ENCODE results near the gene STBD1.
"Not testable (repeated sequence)": the region's sequence is repeated elsewhere in the genome, so short reads cannot be mapped to it uniquely, and the experiment has no call there.

Gene STBD1

DNA sequence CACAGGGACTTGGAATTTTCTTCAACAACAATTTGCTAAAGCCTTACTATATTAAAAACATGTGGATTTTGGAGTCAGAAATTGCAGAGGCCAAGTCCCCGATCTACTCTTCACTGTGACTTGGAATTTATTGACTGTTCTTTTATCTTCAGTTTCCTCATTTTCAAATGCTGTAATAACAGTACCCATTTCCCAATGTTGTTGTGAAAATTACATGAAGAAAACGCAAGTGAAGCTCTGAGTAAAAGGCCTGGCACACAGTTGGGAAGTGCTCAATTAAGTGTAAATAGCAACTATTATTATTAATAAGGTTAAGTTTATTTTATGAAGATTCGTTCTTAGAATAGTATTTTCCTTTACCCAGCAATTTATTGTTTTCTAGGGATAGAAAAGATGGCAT is 15.7 kb downstream of the STBD1 start:
- DNase-seq (ENCODE audit: low spot score) (no peak), FAIRE-seq (no peak)

DNA sequence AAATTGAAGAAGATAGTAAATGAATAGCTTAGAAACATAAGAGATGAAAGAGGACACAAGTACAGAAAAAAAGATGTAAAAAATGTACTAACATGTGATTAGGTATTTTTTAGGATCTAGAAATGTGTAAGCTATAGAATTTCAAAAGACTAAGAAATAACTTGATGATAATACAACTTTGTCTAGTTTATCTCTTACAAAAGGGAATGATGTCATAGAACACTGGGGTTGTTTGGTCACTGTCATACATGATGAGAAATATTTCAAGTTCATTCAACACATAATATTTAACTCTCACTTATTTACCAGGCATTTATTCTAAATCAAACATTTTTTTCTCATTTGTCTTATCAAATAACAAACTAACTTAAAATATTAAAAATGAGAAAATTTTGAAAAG is 18.5 kb downstream of the STBD1 start:
- DNase-seq (ENCODE audit: low spot score) (no peak), FAIRE-seq (no peak)

DNA sequence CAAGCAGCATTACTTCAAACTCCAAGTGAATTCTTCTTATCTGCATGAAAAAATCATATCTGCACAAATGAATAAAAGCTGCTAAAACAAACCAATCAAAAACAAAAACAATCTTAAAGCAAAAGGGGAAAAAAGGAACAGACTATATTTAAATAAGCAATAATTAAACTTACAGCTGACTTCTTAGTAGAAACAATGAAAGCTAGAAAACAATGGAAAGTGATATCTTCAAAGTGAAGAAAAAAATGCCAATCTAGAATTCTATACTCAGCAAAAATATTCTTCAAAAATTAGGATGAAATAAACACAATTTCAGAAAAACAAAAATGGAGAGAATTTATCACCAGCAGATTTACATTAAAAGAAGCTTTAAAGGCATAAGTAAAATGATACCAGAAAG is 20.0 kb downstream of the STBD1 start:
- DNase-seq (ENCODE audit: low spot score): peak; percentile 20
- FAIRE-seq: peak; percentile 34

DNA sequence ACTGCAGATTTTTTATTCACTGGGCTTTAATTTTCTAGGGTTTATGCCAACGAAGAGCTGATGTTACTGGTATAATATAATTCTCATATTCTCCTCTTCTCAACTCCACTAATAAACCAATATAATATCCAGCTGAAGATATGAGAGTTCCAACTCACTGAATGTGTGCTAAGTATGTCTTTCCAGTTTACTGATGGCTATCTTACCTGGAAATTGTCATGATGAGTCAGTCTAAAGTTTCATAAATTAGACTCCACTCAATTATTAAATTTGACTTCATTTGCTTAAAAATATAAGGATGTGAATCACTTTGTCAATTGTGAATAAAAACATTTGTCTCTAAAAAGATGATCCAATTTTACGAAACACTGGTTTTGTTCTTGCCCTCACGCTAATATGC is 28.4 kb downstream of the STBD1 start:
- DNase-seq (ENCODE audit: low spot score) (no peak), FAIRE-seq (no peak)

DNA sequence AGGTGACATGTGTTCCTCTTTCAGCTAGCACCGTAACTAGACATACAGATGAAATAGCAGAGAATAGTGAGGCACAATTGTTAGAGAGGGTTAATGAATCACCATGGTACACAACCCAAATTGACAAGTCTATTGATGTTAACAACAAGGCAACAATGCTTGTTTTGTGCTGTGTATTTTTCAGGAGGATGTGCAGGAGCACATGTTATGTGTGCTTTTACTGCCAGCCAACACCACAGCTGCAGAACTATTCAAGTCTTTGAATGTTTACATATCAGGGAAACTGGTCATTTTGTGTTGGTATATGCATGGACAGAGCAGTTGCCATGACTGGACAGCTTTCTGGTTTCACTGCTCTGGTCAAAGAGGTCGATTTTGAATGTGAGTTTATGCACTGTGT is 32.8 kb downstream of the STBD1 start:
- no peak for FAIRE-seq

DNA sequence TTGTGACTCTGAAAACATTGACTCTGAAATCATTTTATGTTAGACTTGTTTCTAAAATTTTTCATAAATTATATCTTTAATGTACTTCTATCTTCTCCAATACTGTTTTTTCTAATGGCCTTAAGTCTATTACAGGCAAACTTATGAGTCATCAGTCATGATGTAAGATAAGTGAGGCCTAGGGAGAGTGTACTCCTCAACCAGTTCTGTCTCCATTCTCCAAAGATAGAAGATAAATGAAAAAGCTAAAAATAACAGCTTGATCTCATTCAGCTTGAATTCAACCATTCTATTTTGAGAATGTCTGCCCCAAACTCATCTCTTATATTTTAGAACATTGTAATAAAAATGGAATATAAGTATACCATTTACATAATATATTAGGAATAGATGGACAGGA is 34.5 kb downstream of the STBD1 start:
- FAIRE-seq (peak; percentile 92), DNase-seq (ENCODE audit: low spot score) (peak; percentile 51)

More for the DNA sequence above, 32.8 kb downstream of the STBD1 start:
- no peak for DNase-seq (ENCODE audit: low spot score)

DNA sequence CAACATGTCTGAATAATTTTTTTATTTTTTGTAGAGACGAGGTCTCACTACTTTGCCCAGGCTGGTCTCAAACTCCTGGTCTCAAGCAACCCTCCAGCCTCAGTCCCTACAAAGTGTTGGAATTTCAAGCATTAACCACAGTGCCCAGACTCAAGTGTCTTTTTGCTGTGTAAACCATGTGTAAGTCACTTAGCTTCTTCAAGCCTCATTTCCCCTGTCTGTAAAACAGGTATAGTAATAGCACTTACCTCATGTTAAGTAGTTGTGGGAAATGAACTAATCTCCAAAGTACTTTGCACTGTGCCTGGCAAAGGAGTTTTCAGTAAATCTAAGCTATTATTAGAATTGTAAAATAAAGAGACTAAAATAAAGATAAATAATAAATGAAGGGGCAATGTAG is 35.7 kb downstream of the STBD1 start:
- FAIRE-seq: peak; percentile 94
- DNase-seq (ENCODE audit: low spot score): peak; percentile 83

DNA sequence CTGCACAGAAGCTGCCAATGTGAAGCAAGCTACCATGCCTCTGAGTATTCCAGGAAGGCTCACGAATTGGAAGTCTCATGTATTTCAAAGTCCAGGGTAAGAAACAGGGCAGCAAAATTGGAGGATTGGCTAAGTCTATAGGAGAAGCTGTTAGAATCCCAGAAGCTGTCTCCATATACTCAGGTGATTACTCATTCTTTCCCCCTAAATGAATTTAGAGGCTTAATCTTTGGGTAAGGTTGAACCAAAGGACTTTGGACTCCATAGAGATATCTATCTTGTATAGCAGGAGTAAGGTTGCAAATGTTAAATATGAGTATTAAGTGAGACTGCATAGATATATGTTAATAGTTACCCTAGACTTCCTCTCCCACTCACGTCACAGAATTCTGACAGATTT is 36.3 kb downstream of the STBD1 start:
- FAIRE-seq (no peak), DNase-seq (ENCODE audit: low spot score) (peak; percentile 41)

DNA sequence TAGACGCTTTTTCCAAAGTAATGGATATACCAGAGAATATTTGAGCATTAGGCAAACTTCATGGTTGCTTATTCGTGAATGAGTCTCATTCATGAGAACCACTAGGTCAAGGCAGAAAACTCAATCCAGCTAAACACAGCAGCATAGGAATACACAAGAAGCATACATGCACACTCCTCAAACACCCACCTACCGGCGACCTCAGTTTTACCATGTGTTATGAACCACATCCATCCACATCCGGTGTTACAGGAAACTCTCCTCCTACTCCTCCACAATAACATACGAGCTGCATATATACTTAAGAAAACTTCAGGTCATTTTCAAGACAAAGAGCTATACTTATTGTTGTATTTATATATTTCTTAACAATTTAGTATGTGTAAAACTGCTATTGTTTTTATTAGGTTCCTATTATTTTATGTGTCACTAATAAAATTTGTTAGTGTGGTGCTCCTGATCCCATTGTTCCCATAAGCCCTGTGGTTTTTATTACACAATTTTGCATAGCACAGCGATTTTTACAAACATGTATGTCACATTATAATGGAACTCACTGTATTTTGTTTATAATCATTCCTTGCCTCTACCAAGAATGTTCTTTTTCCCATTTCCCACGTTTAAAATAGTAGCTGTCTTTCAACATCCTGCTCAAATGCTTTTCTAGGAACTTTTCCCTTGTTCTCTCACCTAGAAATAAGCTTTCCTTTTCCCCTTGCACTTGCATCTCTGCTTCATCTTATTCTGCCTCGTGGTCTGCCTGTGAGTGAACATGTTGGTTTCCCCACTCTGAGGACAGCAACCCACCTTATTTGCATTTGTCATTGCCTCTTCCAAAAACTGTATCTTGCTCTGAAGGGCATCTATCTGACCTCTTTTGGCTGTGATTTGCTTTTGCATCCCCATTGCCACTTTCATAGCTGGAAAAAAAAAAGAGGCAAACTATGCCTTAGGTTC is 48.3 kb downstream of the STBD1 start:
- FAIRE-seq: no peak
- no peak for DNase-seq (ENCODE audit: low spot score)

DNA sequence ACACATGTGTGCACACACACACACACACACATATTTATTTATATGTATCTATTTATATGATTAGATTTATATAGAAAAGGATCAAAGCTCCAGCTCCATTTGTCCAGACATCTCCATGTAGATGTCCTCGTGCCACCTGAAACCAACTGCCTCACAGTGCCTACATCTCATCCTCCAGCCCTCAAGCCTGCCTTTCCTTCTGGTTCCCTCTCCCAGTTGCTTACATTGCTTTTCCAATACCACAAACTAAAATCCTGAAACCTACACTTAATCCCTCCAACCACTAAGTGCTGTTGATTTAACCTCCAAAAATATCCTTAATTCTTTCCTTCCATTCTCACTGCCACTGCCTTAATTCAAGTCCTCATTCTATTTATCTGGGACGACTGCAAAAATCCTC is 51.4 kb downstream of the STBD1 start:
- DNase-seq (ENCODE audit: low spot score) (no peak), FAIRE-seq (no peak)

DNA sequence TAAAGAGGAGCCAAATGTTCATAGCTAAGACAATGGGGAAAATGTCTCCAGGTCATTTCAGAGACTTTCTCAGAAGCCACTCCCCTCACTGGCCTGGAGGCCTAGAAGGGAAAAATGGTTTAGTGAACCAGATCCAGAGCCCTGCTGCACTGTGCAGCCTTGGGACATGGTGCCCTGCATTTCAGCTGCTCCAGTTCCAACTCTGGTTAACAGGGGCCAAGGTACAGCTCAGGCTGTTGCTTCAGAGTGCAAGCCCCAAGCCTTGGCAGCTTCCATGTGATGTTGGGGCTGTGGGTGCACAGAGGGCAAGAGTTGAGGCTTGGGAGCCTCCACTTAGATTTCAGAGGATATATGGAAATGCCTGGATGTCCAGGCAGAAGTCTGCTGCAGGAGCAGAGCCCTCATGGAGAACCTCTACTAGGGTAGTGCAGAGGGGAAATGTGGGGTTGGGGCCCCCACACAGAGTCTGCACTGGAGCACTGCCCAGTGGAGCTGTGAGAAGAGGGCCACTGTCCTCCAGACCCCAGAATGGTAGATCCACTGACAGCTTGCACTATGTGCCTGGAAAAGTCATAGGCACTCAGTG is 53.4 kb downstream of the STBD1 start:
- DNase-seq (ENCODE audit: low spot score); FAIRE-seq: not testable (repeated sequence)
